LNCAP (cell line): Measurements from ENCODE around the gene MYRIP.

Experiments used
- TF ChIP-seq, protein P1 (sequence below): fragments of 450-650 bp; IDR thresholded peaks from 2 replicates; pipeline ENCODE4 v1.5.1; 2017; ENCODE audit warnings: mild to moderate bottlenecking

MYRIP gene

DNA sequence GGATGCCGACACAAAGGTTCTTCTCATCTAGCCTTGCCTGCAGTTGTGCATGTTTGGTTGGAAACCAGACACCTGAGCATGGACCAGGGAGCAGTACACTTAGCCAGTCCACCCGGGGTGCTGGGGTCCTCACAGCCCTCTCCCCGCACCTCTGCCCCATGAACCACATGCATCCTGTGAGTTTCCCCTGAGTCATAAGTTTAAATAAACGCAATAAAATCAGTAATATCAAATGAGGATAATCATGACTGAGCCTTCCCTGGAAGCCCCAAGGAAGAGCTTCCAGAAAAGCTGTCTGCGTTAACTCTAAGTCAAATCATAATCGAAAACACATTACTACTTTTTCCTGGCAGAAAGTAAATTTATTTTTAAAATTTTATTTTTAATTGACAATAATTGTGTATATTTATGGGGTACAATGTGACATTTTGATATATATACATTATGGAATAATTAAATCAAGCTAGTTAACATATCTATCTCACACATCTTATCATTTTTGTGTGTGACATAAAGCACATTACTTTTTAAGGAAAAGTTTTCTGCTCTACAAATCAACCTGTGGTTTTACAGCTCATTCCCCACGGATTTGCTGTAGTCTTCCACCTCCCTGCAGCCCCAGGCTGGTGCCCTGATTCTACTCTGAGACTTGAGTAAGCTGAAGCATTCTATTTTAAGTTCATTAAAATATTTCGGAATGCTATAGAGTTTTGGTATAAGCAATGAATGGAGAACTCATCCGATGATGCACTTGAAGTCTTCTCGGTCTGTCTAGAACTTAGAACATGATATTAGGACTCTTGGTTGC is 334.1 kb downstream of the MYRIP start:
- TF ChIP-seq, protein P1, sequence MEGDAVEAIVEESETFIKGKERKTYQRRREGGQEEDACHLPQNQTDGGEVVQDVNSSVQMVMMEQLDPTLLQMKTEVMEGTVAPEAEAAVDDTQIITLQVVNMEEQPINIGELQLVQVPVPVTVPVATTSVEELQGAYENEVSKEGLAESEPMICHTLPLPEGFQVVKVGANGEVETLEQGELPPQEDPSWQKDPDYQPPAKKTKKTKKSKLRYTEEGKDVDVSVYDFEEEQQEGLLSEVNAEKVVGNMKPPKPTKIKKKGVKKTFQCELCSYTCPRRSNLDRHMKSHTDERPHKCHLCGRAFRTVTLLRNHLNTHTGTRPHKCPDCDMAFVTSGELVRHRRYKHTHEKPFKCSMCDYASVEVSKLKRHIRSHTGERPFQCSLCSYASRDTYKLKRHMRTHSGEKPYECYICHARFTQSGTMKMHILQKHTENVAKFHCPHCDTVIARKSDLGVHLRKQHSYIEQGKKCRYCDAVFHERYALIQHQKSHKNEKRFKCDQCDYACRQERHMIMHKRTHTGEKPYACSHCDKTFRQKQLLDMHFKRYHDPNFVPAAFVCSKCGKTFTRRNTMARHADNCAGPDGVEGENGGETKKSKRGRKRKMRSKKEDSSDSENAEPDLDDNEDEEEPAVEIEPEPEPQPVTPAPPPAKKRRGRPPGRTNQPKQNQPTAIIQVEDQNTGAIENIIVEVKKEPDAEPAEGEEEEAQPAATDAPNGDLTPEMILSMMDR, result no peak

DNA sequence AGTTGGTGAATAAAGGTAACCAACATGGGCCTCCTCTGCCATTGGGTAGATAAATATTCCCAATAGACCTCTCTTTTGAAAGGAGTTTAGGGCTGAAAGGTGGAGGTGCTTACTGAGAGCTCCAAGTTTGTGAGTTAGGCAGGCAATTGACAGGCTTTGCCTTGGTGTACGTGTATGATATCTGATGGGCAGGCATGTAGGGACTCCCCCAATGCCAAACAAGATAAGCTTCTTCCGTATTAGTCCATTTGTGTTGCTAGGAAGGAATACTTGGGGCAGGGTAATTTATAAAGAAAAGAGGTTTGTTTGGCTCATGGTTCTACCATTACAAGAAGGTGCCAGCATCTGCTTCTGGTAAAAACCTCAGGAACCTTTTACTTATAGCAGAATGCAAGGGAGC is 339.4 kb downstream of the MYRIP start:
- TF ChIP-seq, protein P1, result no peak

DNA sequence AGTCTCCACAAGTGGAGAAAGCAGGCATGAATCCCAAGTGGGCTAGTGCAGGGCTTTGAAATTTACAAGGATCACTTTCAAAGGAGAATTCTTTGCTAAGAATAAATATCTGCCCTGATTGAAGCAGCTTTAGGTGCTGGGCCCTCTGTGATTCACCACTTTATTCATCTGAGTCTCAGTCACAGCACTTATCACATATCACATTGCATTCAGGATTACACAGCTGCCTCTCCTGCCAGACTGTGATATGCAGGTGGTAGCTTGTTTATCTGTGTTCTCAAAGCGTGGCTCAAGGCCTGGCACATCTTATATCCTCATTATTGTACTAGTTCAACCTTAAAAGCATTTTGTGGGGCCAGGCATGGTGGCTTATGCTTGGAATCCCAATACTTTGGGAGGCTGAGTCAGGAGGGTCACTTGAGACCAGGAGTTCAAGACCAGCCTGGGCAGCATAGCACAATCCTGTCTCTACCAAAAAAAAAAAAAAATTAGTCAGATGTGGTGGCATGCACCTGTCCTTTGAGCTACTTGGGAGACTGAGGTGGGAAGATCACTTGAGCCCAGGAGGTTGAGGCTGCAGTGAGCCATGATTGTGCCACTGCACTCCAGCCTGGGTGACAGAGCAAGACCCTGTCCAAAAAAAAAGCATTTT is 343.2 kb downstream of the MYRIP start:
- TF ChIP-seq, protein P1, result no peak

DNA sequence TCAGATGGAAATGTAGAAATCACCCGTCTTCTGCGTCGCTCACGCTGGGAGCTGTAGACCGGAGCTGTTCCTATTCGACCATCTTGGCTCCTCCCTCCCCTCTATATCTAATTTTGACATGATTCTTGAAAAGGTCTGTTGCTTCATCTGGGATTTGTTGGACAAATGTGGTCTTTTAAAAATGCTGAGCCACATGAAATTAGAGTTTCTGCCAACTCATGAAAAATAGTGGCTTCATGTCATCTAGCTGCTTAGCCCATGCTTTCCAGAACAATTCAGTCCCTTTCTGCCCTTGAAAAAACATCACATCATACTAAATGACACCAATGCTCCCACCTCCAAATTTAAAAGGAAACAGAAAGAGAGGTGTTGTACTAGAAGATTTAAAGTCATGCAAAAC is 351.5 kb downstream of the MYRIP start:
- TF ChIP-seq, protein P1, result no peak

DNA sequence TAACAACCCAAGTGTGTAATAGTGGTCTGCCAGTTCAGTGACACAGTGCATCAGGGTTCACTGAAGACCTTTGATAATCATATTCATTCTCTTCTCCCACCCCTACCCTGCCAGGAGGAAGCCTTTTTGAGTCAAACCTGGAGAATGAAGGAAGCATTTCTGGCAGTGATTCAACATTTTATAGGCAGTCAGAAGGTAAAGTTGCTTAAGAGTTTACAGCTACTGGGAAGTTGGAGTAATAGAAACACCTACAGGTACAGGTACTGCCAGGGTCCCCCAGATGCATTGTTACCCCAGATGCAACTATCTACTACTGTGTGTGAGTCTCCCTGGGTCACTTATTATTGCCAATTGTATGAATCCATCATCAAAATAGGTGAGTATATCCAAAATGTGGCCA is 353.2 kb downstream of the MYRIP start:
- TF ChIP-seq, protein P1, result no peak

DNA sequence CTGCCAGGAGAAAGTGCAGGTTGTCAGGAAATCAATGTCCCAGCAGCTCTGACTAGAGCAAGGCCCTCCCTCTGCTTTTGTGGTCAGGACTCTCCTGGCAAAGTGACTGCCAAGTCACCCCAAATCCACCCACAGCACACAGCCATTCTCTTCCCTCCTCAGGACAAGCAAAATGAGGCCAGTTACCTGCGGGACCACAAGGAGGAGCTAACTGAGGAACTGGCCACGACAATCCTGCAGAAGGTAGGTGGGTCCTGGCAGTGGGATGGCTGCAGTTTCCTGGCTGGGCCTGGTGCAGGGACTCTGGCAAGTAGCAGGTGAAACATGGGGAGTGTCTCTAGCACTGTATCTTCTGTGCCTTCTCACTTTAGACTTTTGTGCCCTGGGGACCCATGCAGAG is 357.6 kb downstream of the MYRIP start:
- TF ChIP-seq, protein P1, result no peak

DNA sequence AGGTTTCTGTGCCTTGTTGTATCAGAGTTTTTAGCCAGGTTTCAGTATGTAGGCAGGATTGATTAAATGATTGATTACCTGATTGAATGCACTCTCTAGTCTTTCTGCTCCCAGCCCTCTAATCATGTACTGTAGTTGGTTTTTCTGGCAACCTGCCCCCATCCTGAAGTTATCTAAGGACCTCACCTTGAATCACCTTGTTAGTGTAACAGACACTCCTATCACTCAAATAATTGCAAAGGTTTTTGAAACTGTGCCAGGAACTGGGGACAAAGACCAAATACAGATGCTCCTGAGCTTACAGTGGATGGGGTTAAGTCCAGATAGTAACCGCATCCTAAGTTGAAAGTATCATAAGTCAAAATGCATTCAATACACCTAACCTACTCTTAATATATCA is 358.5 kb downstream of the MYRIP start:
- TF ChIP-seq, protein P1, result no peak
